NCI-H1930 (cell line): ENCODE measurements around the gene WFDC2.
"Not testable (repeated sequence)": the region's sequence is repeated elsewhere in the genome, so short reads cannot be mapped to it uniquely, and the experiment has no call there.

ENCODE experiments used
- DNase-seq, 2 experiments: peaks; one replicate each; lab custom pipeline; 2025; lab: John Stamatoyannopoulos, UW

Gene WFDC2

DNA sequence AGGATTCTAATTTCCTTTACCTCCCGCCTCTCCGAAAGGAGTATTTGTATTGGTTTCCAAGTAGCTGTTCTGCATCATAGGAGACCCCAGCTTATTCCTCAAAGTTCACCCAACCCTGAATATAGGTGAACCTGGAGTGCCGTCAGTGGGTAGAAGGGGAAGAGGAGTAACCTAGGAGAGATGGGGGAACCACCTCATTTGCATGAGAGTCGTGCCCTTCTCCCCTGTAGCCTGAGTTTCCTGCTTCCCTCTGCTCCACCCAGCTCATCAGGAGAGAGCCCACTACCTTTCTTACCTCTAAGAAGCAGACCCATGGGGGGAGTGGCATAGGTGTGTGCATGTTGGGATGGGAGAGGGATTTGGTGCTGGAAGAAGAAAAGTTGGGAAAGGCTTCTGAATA, 17.3 kb upstream of the WFDC2 start:
- no peak for DNase-seq

- no peak for DNase-seq
Observed at GRCh38 chr20:45452772-45453691, 16.5 kb upstream of the WFDC2 start.

- DNase-seq: peak; percentile 28 to 34
Observed at GRCh38 chr20:45456632-45457031, 12.9 kb upstream of the WFDC2 start.

GRCh38 chr20:45459606-45460005, 9.9 kb upstream of the WFDC2 start:
- no peak for DNase-seq

DNA sequence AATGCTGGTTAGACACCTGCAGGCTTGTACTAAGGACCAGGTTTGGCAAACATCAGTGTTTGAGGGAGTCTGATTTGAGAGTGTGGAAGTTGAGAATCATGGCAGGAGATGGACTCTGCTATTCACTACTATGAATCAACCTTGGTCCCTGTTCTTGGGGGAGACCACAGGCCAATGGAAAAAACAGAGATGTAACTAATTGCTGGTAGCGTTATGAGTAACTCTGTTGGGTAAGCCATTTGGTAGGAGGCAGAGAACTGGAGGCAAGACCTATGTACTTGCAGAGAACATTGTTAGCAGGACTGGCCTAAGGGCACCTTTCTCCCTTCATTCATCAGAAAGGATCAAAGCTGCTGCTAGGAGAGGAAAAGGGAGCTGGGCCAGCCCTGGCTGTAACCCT, 8.3 kb upstream of the WFDC2 start:
- DNase-seq: no peak

DNA sequence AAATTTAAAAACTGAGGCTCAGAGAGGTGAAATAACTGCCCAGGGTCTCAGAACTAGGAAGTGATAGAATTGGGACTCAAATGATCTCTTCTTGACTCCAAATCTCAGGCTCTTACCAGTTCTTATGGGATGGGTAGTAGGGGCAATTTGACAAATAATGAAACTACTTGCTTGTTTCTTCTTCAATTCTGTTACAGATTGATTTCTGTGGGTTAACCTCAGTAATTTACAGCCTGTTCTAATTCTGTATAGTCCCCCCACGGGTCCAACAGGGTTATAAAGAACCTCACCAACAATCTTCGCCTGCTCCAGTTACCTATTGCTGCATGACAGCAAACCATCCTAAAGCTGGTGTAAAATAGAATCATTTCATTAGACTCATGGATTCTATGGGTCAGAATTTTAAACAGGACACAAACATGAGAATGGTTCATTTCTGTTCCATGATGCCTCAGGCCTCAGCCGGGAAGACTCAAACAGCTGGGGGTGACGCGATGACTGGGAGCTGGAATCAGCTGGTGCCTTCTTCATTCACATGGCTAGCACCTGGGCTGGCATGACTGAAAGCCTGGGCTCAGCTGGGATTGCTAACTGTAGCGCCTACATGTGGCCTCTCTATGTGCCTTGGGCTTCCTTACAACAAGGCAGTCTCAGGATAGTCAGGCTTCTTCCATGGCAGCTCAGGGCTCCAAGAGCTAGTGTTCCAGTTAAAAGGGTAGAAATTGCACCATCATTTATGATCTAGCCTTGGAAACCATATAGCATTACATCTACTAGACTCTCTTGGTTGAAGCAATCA, 6.6 kb upstream of the WFDC2 start:
- DNase-seq: no peak

- no peak for DNase-seq
Observed at GRCh38 chr20:45463709-45464108, 5.8 kb upstream of the WFDC2 start.

DNA sequence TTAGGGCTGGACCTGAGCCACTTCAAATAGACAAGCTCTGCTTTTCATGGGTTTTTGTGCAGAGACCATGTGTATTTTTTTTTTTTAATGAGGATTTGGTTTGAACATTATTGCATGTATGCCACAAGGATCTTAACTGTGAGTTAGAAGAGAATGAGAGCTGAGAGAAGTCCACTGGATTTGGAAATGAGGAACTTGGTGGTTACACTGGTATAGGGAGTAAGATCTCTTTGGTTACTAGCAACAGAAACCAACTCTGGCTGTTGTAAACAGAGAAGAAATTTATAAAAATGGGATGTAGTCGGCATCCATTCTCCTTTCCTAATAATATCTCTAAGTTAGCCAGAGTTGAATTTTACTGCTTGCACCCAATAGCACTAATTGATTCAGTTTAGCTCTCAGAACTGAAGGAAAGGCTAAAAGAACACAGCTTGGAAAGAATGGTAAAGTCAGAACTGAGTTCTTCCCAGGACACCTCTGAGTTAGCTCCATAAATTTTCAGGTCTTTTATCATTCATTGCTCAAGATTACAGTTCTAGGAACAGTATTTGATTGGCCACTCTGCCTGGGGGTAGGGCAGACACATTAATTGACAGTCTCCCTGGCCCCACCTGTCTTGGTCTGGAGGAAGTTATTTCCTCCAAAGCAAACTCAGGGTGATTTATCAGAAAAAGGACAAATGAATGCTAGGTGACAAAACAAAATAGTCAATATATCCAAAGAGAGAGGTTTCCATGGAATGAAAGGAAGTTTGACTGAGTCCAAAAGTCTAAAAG, 3.9 kb upstream of the WFDC2 start:
- DNase-seq: no peak

GRCh38 chr20:45467172-45467571, 2.4 kb upstream of the WFDC2 start:
- DNase-seq: no peak

DNA sequence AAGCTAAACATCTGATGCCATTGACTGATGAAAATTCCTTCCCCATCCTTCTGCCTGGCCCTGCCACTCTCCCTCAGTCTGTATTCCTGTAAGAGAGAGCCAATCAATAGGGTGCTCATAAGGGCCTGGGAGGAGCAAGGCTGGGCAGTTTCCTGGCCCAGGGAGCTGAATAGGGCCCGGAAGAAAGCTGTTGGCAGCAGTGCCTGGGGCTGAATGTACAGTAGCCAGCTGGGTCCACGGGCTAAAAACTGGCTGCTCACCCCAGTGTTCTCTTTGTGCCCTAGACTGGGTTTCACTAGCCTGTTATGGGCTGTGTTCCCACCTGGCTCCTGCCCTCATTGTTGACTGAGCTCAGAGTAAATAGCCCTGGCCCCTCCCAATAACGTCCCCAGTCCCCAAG, 1.7 kb upstream of the WFDC2 start:
- no peak for DNase-seq

DNA sequence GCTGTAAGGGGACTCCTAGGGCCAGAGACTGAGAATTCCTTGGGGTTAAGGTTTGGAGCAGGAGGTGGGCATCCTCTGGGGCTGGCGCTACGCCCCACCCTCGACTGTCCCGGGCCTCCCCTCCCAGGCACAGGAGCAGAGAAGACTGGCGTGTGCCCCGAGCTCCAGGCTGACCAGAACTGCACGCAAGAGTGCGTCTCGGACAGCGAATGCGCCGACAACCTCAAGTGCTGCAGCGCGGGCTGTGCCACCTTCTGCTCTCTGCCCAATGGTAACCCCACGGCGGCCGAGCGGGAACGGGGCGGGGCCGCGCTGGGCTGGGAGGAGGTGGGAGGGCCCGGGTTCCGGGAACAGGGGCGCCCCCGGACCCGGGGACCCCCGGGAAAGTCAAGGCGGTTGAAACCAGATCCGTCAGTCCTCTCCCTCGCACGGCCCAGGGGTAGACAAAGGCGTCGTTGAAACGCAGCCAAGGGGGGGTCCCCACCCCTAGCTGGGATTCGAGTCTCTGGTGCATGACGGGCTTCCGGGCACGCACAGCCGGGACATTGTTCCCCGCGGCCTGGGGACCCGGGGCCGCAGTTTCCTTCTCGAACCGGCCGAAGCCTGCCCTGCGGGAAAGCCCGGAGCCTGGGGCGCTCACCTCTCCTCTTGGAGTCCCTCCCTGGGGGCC, 844 bp downstream of the WFDC2 start:
- DNase-seq: peak in 1 of 2 experiments; percentile 33

GRCh38 chr20:45470937-45471336, 1.4 kb downstream of the WFDC2 start:
- no peak for DNase-seq

GRCh38 chr20:45472286-45472685, 2.7 kb downstream of the WFDC2 start:
- DNase-seq: not testable (repeated sequence)

DNA sequence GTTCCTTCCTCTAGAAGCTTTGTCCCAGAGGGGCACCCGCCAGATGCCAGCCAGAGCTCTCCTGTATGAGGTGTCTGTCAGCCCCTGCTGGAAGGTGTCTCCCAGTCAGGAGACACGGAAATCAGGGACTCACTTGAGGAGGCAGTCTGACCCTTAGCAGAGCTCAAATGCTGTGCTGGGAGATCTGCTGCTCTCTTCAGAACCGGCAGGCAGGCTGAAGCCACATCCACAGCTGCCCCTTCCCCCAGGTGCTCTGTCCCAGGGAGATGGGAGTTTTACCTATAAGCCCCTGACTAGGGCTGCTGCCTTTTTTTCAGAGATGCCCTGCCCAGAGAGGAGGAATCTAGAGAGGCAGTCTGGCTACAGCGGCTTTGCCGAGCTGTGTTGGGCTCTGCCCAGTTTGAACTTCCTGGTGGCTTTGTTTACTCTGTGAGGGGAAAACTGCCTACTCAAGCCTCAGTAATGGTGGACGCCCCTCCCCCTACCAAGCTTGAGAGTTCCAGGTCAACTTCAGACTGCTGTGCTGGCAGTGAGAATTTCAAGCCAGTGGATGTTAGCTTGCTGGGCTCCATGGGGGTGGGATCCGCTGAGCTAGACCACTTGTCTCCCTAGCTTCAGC, 8.1 kb downstream of the WFDC2 start:
- DNase-seq: not testable (repeated sequence)

DNA sequence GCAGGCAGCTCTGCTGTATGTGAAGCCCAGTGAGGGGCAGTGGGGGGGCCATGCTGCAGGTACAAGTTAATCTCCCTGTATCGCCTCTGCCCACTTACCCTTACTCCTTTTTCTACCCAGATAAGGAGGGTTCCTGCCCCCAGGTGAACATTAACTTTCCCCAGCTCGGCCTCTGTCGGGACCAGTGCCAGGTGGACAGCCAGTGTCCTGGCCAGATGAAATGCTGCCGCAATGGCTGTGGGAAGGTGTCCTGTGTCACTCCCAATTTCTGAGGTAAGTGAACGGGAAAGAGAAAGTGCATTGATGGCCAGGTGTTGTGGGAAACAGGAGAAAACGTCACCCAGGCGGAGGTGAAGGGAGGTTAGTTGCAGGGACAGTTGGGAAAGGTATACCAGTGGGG, 10.3 kb downstream of the WFDC2 start:
- DNase-seq: no peak

DNA sequence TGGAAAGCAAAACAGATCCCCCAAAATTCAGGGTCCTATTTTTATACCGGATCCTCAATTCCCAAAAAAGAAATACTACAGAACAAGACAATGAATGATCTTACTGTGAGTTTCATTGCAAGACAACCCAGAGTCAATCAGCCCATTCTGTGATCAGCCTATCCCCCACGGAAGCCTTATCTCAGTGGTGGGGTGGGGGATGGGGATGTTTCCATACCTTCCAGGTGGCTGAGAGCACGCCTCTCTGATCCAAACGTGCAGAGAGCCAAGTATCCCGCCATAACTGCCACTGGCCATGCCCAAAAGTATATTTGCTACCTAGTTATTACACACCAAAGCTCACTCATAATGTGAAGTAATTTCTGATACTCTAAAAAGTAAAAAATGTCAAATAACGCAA, 15.1 kb downstream of the WFDC2 start:
- DNase-seq: no peak

DNA sequence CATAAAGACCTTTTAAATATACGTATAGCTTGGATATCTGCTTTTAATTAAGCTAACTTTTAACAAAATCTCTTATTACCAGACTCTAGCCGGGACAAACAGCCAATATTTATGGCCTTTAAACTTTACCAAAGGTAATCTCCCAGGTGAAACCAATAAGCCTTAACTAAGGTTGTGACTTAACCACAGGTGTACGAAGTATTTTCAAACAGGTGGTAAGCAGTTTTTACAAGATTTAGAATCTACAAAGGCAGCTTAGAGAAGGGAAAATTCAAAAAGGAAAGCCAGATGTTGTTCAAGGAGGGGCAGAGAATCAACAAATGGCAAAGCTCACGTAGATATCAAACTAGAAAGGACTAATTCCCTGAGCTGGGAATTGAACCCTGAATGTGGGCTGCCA, 15.8 kb downstream of the WFDC2 start:
- DNase-seq: no peak

- DNase-seq: no peak
Observed at GRCh38 chr20:45487231-45487635, 17.7 kb downstream of the WFDC2 start.

DNA sequence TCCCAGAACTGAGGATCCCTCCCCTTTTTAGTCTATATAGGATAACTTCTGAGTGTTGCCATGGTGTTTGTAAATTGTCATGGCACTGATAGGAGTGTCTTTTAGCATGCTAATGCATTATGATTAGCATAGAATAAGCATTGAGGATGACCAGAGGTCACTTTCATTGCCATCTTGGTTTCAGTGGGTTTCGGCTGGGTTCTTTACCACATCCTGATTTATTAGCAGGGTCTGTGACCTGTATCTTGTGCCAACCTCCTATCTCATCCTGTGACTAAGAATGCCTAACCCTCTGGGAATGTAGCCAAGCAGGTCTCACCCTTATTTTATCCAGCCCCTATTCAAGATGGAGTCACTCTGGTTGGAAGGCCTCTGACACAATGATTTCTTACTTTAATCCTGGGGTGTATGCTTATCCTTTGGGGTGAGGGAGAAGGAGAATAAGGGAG, 19.6 kb downstream of the WFDC2 start:
- no peak for DNase-seq

GRCh38 chr20:45495501-45495941, 26.0 kb downstream of the WFDC2 start:
- no peak for DNase-seq

GRCh38 chr20:45496166-45496565, 26.6 kb downstream of the WFDC2 start:
- no peak for DNase-seq
